NCI-H146 treated with DMSO at 0.1 percent for 48 hours (cell line): ENCODE data around the gene COA5.

ENCODE experiments used
- DNase-seq: peaks from one replicate; lab custom pipeline; 2025; ENCODE audit not compliant: unreplicated experiment; lab: John Stamatoyannopoulos, UW

COA5 gene

GRCh38 chr2:98554116-98554861, 54.0 kb downstream of the COA5 start:
- DNase-seq, result no peak

- no peak for DNase-seq
Measured at GRCh38 chr2:98552499-98553179, 55.7 kb downstream of the COA5 start.

DNA sequence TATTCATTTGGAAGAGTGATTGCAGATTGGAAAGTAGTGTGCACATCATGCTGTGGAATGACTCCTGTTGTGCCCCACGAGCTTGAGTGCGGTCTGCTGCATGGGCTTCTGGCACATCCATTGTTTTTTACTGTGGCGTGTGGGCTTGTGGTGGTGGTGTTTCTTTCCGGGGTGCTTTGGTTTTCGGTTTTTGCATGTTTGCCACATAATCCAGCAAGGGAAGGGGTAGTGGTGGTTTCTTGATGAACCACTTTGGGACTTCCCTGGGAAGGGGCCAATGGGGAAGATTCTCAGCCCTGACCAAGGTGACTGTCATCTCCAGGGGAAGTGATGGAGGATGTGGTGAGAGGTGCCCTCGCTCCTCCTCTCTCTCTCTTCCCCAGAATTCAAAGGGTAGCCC, 57.0 kb downstream of the COA5 start:
- DNase-seq, result no peak

DNA sequence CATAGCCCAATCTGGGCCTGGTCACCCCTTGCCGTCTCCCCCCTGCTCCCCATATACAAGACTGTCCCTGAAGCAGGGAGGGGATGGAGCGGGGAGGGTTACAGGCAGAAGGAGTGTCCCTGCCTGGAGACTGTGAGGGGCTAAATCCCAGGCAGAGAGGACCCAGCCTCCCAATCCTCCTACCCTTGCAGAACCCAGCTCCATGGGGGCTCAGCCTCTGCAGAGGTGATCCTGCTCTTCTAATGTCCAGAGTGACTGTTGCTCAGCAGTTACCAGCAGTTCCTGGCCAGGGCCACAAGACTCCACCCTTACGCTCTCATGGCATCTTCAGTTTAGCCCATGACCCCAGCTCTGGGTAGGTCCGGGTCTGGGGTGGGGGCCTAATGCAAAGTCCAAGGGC, 58.1 kb downstream of the COA5 start:
- DNase-seq, result no peak
